Peyer's patch (tissue), 4 donors: ENCODE measurements around the gene HSPA1A. TPM values are rescaled to one million over a fixed set of nuclear protein-coding genes. Genes with fewer than 3 reads are reported as not detected.

Experiments
- DNase-seq, 3 donors: peaks; one replicate each; pipeline ENCODE4 v3.0.0-alpha.2; 2017 to 2019
- H3K27ac ChIP-seq, 4 donors: fragments of 200-600 bp; sonication (generic); one replicate each; pipeline ENCODE4 v1.5.1; 2016 to 2019
- H3K27me3 ChIP-seq, 2 donors: fragments of 200-600 bp; sonication (generic); one replicate each; pipeline ENCODE4 v1.5.1; 2019
- H3K36me3 ChIP-seq, 3 donors: fragments of 200-600 bp; sonication (generic); one replicate each; pipeline ENCODE4 v1.5.1; 2016 to 2019
- H3K4me1 ChIP-seq, 4 donors: fragments of 200-600 bp; sonication (generic); one replicate each; pipeline ENCODE4 v1.5.1; 2016 to 2019
- H3K4me3 ChIP-seq, 4 donors: fragments of 200-600 bp; sonication (generic); 1 replicate in 3 of 4; 2 replicates in 1 of 4; pipeline ENCODE4 v1.5.1; 2016 to 2019; ENCODE audit warnings: mild to moderate bottlenecking in 1 of 4
- H3K9me3 ChIP-seq, 4 donors: fragments of 200-600 bp; sonication (generic); one replicate each; pipeline ENCODE4 v1.5.1; 2016 to 2019; ENCODE audit warnings: mild to moderate bottlenecking in 1 of 4
- POLR2A ChIP-seq, 2 donors: fragments of 450-650 bp; IDR thresholded peaks; one replicate each; pipeline ENCODE4 v1.5.1; 2017; ENCODE audit warnings: antibody characterized with exemption in 2 of 2, mild to moderate bottlenecking in 2 of 2, moderate library complexity in 2 of 2
- total RNA-seq, 4 donors: library from RNA; depleted of rRNA; stranded (reverse); fragments of >200 nt; gene quantifications; one replicate each; pipeline ENCODE4 v1.1.0, GENCODE V29; 2016
- TF ChIP-seq, protein P1 (sequence below), 6 experiments: fragments of 450-650 bp in 4 of 6; fragments of 200-600 bp in 2 of 6; sonication (generic) in 1 of 6; IDR thresholded peaks; one replicate each; pipeline ENCODE4 v1.5.1; 2017 to 2019; ENCODE audit warnings: antibody characterized with exemption in 6 of 6, mild to moderate bottlenecking in 3 of 6, moderate library complexity in 1 of 6

HSPA1A gene
- total RNA-seq, 4 donors from 2014 or later: 38.1 to 123 (median 67.0) TPM

- peaks cover 0 to 22% (median 6%) of the 10 kb centered on the region in 4 donors for H3K4me1 ChIP-seq
- H3K27me3 ChIP-seq: no peaks in the 10 kb centered on the region
- H3K27ac ChIP-seq: no peak overlapping the region
- TF ChIP-seq, protein P1, sequence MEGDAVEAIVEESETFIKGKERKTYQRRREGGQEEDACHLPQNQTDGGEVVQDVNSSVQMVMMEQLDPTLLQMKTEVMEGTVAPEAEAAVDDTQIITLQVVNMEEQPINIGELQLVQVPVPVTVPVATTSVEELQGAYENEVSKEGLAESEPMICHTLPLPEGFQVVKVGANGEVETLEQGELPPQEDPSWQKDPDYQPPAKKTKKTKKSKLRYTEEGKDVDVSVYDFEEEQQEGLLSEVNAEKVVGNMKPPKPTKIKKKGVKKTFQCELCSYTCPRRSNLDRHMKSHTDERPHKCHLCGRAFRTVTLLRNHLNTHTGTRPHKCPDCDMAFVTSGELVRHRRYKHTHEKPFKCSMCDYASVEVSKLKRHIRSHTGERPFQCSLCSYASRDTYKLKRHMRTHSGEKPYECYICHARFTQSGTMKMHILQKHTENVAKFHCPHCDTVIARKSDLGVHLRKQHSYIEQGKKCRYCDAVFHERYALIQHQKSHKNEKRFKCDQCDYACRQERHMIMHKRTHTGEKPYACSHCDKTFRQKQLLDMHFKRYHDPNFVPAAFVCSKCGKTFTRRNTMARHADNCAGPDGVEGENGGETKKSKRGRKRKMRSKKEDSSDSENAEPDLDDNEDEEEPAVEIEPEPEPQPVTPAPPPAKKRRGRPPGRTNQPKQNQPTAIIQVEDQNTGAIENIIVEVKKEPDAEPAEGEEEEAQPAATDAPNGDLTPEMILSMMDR (IDR thresholded peaks at IDR 0.05): no peak
- no peak for DNase-seq
- H3K4me3 ChIP-seq: no peak overlapping the region
- H3K9me3 ChIP-seq: no peaks in the 10 kb centered on the region
- H3K36me3 ChIP-seq: peaks cover 0 to 61% (median 0%) of the 10 kb centered on the region in 3 donors
Observed at GRCh38 chr6:31778999-31779885, 36.1 kb upstream of the HSPA1A start.

- DNase-seq: no peak
- TF ChIP-seq POLR2A (IDR thresholded peaks at IDR 0.05): no peak
- TF ChIP-seq, protein P1 (IDR thresholded peaks at IDR 0.05): no peak
- Histone ChIP-seq H3K4me3 (no peak overlapping the region), H3K4me1 (peaks cover 0 to 22% (median 6%) of the 10 kb centered on the region in 4 donors), H3K9me3 (no peaks in the 10 kb centered on the region), H3K27ac (no peak overlapping the region), H3K36me3 (peaks cover 0 to 68% (median 0%) of the 10 kb centered on the region in 3 donors), H3K27me3 (no peaks in the 10 kb centered on the region)
Observed at GRCh38 chr6:31779908-31780307, 35.4 kb upstream of the HSPA1A start.

DNA sequence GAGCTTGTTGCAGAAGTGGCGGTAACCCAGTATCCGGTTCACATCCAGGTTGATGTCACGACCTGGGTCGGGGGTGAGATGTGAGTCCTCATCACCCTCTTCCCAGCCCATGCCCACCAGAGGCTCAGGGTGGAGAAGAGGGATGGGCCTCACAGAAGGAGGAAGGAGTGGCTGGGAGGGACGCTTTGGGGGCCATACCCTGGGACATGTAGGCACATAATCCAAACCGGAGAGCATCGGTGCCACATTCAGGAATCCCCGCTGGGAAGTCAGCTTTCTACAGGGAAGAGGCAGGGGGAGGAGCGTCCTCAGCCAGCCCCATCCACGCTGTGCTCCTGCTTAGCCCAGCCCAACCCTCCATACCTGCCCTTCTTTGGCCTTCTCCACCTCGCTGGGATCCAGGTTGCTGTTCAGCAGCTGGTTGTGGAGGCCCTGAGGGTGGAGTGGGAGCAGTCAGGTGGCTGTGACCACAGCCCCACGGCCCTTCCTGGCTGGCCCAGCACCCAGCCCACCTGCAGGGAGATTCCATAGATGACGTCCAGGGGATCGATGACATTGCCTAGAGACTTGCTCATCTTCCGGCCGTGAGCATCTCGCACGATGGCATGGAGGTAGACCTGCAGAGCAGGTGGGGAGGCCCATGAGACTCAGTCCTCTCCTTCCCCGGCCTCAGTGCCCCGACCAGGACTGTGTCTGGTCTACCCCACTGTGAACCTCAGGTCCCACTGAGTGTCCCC, 34.7 kb upstream of the HSPA1A start:
- Histone ChIP-seq H3K27ac (no peak overlapping the region), H3K9me3 (no peaks in the 10 kb centered on the region), H3K36me3 (peaks cover 0 to 76% (median 0%) of the 10 kb centered on the region in 3 donors), H3K4me1 (peaks cover 0 to 18% (median 6%) of the 10 kb centered on the region in 4 donors), H3K27me3 (no peaks in the 10 kb centered on the region), H3K4me3 (no peak overlapping the region)
- DNase-seq: no peak
- TF ChIP-seq, protein P1 (IDR thresholded peaks at IDR 0.05): no peak
- TF ChIP-seq POLR2A (IDR thresholded peaks at IDR 0.05): no peak

GRCh38 chr6:31781244-31782125, 33.9 kb upstream of the HSPA1A start:
- Histone ChIP-seq H3K4me1 (peaks cover 0 to 10% (median 6%) of the 10 kb centered on the region in 4 donors), H3K27me3 (no peaks in the 10 kb centered on the region), H3K4me3 (no peak overlapping the region), H3K9me3 (no peaks in the 10 kb centered on the region), H3K36me3 (peaks cover 0 to 81% (median 0%) of the 10 kb centered on the region in 3 donors), H3K27ac (no peak overlapping the region)
- DNase-seq: no peak
- TF ChIP-seq, protein P1 (IDR thresholded peaks at IDR 0.05): no peak
- no peak for TF ChIP-seq POLR2A (IDR thresholded peaks at IDR 0.05)
